SKM-1 treated with dmso at 0.1 percent for 144 hours (cell line): ENCODE measurements around the gene ITGBL1.

Experiments used
- DNase-seq: peaks from one replicate; lab custom pipeline; 2025; ENCODE audit not compliant: unreplicated experiment; lab: John Stamatoyannopoulos, UW

Gene ITGBL1

GRCh38 chr13:101695870-101696516 lies 243.5 kb downstream of the ITGBL1 start:
- DNase-seq, result no peak

- DNase-seq, result no peak
These were observed 245.3 kb downstream of the ITGBL1 start for GRCh38 chr13:101697745-101698144.

GRCh38 chr13:101698400-101698799 lies 245.9 kb downstream of the ITGBL1 start:
- DNase-seq, result no peak

GRCh38 chr13:101700598-101700997 lies 248.1 kb downstream of the ITGBL1 start:
- no peak for DNase-seq

- no peak for DNase-seq
These were observed 250.6 kb downstream of the ITGBL1 start for GRCh38 chr13:101703081-101703480.

GRCh38 chr13:101703838-101704237 lies 251.4 kb downstream of the ITGBL1 start:
- DNase-seq, result no peak

GRCh38 chr13:101706651-101707050 lies 254.2 kb downstream of the ITGBL1 start:
- peak; percentile 96 for DNase-seq

- DNase-seq, result no peak
These were observed 255.2 kb downstream of the ITGBL1 start for GRCh38 chr13:101707659-101708058.

GRCh38 chr13:101708115-101708514 lies 255.6 kb downstream of the ITGBL1 start:
- DNase-seq, result no peak

- DNase-seq, result no peak
These were observed 257.5 kb downstream of the ITGBL1 start for GRCh38 chr13:101709952-101710351.

GRCh38 chr13:101711307-101712025 lies 259.0 kb downstream of the ITGBL1 start:
- no peak for DNase-seq

- DNase-seq, result no peak
These were observed 259.5 kb downstream of the ITGBL1 start for GRCh38 chr13:101712026-101712348.

- no peak for DNase-seq
These were observed 261.7 kb downstream of the ITGBL1 start for GRCh38 chr13:101714195-101714594.

GRCh38 chr13:101717353-101717752 lies 264.9 kb downstream of the ITGBL1 start:
- no peak for DNase-seq

- no peak for DNase-seq
These were observed 266.0 kb downstream of the ITGBL1 start for GRCh38 chr13:101718496-101718895.

GRCh38 chr13:101726681-101727080 lies 274.2 kb downstream of the ITGBL1 start:
- no peak for DNase-seq

- DNase-seq, result no peak
These were observed 274.6 kb downstream of the ITGBL1 start for GRCh38 chr13:101727118-101727517.

- DNase-seq, result no peak
These were observed 275.5 kb downstream of the ITGBL1 start for GRCh38 chr13:101728021-101728420.

GRCh38 chr13:101728615-101729014 lies 276.1 kb downstream of the ITGBL1 start:
- no peak for DNase-seq

GRCh38 chr13:101730420-101731000 lies 278.0 kb downstream of the ITGBL1 start:
- no peak for DNase-seq

GRCh38 chr13:101736566-101736965 lies 284.1 kb downstream of the ITGBL1 start:
- DNase-seq, result no peak

- DNase-seq, result no peak
These were observed 285.9 kb downstream of the ITGBL1 start for GRCh38 chr13:101738336-101738735.
